ENCODE data around the gene SNRPD1. TPM values are rescaled to one million over a fixed set of nuclear protein-coding genes. Genes with fewer than 3 reads are reported as not detected.

The SNRPD1 gene
- total and polyA plus RNA-seq, 2 experiments from 2014 or later, result 35.7 to 700 TPM

DNA sequence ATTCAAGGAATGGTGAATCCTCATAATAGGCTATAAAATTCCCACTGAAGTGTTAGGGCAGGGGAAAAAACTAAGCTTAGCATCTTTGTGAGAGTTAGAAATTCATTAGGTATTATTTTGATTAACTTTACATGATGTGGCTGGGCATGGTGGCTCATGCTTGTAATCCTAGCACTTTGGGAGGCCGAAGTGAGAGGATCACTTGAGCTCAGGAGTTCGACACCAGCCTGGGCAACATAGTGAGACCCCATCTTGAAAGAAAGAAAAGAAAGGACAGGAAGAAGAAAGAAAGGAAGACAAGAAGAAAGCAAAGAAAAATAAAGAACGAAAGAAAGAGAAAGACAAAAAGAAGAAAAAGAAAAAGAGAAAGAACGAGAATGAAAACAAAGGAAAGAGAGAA, 40.0 kb downstream of the SNRPD1 start:
- Histone ChIP-seq H4K20me1 (replicated peaks; ENCODE audit: insufficient read depth) (no peaks in the 10 kb centered on the region), H3K9me2 (ENCODE audit: insufficient read depth) (no peaks in the 10 kb centered on the region), H3K27ac (ENCODE audit: low read depth) (no peak overlapping the region), H3K79me2 (replicated peaks; ENCODE audit: insufficient read depth) (no peaks in the 10 kb centered on the region), H3K36me3 (ENCODE audit: insufficient read depth) (no peaks in the 10 kb centered on the region), H3K27me3 (ENCODE audit: insufficient read depth) (no peaks in the 10 kb centered on the region), H3K4me2 (no peak overlapping the region), H3K4me1 (ENCODE audit: insufficient read depth) (no peaks in the 10 kb centered on the region), H2AFZ (no peak overlapping the region), H3K4me3 (no peak overlapping the region), H3F3A (replicated peaks; ENCODE audit: low read depth) (no peaks in the 10 kb centered on the region)
- Mint-ChIP-seq H3K9me3 (no peaks in the 10 kb centered on the region; the same call in 2 of the 3 replicates), H3K4me3 (no peak overlapping the region), H3K36me3 (ENCODE audit: low read depth) (peaks cover 5% of the 10 kb centered on the region; the same call in 2 of the 3 replicates), H3K27me3 (ENCODE audit: insufficient read depth, low read depth, poor library complexity) (no peaks in the 10 kb centered on the region), H3K4me1 (no peaks in the 10 kb centered on the region), H3K27ac (no peak overlapping the region)
- TF ChIP-seq EZH2 (IDR thresholded peaks at IDR 0.05; ENCODE audit: low read depth, unreplicated experiment) (no peak), CREB1 (CRISPR knock-in tag; IDR thresholded peaks at IDR 0.05; ENCODE audit: low read depth) (no peak)
- TF ChIP-seq, protein P1, sequence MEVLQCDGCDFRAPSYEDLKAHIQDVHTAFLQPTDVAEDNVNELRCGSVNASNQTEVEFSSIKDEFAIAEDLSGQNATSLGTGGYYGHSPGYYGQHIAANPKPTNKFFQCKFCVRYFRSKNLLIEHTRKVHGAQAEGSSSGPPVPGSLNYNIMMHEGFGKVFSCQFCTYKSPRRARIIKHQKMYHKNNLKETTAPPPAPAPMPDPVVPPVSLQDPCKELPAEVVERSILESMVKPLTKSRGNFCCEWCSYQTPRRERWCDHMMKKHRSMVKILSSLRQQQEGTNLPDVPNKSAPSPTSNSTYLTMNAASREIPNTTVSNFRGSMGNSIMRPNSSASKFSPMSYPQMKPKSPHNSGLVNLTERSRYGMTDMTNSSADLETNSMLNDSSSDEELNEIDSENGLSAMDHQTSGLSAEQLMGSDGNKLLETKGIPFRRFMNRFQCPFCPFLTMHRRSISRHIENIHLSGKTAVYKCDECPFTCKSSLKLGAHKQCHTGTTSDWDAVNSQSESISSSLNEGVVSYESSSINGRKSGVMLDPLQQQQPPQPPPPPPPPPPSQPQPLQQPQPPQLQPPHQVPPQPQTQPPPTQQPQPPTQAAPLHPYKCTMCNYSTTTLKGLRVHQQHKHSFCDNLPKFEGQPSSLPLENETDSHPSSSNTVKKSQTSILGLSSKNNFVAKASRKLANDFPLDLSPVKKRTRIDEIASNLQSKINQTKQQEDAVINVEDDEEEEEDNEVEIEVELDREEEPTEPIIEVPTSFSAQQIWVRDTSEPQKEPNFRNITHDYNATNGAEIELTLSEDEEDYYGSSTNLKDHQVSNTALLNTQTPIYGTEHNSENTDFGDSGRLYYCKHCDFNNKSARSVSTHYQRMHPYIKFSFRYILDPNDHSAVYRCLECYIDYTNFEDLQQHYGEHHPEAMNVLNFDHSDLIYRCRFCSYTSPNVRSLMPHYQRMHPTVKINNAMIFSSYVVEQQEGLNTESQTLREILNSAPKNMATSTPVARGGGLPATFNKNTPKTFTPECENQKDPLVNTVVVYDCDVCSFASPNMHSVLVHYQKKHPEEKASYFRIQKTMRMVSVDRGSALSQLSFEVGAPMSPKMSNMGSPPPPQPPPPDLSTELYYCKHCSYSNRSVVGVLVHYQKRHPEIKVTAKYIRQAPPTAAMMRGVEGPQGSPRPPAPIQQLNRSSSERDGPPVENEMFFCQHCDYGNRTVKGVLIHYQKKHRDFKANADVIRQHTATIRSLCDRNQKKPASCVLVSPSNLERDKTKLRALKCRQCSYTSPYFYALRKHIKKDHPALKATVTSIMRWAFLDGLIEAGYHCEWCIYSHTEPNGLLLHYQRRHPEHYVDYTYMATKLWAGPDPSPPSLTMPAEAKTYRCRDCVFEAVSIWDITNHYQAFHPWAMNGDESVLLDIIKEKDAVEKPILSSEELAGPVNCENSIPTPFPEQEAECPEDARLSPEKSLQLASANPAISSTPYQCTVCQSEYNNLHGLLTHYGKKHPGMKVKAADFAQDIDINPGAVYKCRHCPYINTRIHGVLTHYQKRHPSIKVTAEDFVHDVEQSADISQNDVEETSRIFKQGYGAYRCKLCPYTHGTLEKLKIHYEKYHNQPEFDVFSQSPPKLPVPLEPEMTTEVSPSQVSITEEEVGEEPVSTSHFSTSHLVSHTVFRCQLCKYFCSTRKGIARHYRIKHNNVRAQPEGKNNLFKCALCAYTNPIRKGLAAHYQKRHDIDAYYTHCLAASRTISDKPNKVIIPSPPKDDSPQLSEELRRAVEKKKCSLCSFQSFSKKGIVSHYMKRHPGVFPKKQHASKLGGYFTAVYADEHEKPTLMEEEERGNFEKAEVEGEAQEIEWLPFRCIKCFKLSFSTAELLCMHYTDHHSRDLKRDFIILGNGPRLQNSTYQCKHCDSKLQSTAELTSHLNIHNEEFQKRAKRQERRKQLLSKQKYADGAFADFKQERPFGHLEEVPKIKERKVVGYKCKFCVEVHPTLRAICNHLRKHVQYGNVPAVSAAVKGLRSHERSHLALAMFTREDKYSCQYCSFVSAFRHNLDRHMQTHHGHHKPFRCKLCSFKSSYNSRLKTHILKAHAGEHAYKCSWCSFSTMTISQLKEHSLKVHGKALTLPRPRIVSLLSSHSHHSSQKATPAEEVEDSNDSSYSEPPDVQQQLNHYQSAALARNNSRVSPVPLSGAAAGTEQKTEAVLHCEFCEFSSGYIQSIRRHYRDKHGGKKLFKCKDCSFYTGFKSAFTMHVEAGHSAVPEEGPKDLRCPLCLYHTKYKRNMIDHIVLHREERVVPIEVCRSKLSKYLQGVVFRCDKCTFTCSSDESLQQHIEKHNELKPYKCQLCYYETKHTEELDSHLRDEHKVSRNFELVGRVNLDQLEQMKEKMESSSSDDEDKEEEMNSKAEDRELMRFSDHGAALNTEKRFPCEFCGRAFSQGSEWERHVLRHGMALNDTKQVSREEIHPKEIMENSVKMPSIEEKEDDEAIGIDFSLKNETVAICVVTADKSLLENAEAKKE (CRISPR knock-in tag; IDR thresholded peaks at IDR 0.05), result no peak
- DNase-seq (ENCODE audit: low spot score) (no peak), ATAC-seq (no peak)

DNA sequence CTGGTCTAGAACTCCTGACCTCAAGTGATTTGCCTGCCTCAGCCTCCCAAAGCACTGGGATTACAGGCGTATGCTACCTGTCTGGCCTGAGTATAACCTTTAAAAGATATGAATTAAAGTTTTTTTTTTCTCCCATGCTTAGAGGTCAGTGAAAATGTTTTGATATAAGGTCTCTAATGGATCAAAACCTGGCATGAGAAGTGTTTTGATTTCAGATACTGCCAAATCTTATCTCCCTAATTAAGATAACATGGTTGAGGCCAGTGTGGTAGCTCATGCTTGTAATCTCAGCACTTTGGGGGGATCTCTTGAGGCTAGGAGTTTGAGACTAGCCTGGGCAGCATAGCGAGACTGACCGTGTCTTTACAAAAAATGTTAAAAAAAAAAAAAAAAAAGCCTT, 41.2 kb downstream of the SNRPD1 start:
- H3K79me2 ChIP-seq (replicated peaks; ENCODE audit: insufficient read depth), result no peaks in the 10 kb centered on the region
- H3K4me1 Mint-ChIP-seq, result no peaks in the 10 kb centered on the region
- no peak for ATAC-seq
- TF ChIP-seq ZNF114 (CRISPR knock-in tag; IDR thresholded peaks at IDR 0.05), result no peak
- TF ChIP-seq, protein P2, sequence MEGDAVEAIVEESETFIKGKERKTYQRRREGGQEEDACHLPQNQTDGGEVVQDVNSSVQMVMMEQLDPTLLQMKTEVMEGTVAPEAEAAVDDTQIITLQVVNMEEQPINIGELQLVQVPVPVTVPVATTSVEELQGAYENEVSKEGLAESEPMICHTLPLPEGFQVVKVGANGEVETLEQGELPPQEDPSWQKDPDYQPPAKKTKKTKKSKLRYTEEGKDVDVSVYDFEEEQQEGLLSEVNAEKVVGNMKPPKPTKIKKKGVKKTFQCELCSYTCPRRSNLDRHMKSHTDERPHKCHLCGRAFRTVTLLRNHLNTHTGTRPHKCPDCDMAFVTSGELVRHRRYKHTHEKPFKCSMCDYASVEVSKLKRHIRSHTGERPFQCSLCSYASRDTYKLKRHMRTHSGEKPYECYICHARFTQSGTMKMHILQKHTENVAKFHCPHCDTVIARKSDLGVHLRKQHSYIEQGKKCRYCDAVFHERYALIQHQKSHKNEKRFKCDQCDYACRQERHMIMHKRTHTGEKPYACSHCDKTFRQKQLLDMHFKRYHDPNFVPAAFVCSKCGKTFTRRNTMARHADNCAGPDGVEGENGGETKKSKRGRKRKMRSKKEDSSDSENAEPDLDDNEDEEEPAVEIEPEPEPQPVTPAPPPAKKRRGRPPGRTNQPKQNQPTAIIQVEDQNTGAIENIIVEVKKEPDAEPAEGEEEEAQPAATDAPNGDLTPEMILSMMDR (conservative IDR thresholded peaks at IDR 0.05; ENCODE audit: low read depth in 2 of 2), result no peak
- no peak for TF ChIP-seq ZNF331 (CRISPR knock-in tag; IDR thresholded peaks at IDR 0.05; ENCODE audit: low read depth)
- TF ChIP-seq, protein P3, sequence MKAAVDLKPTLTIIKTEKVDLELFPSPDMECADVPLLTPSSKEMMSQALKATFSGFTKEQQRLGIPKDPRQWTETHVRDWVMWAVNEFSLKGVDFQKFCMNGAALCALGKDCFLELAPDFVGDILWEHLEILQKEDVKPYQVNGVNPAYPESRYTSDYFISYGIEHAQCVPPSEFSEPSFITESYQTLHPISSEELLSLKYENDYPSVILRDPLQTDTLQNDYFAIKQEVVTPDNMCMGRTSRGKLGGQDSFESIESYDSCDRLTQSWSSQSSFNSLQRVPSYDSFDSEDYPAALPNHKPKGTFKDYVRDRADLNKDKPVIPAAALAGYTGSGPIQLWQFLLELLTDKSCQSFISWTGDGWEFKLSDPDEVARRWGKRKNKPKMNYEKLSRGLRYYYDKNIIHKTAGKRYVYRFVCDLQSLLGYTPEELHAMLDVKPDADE (IDR thresholded peaks at IDR 0.05), result no peak

More for the DNA sequence above, 41.2 kb downstream of the SNRPD1 start:
- H3K27me3 Mint-ChIP-seq (ENCODE audit: insufficient read depth, low read depth, poor library complexity), result no peaks in the 10 kb centered on the region
- H3K4me1 ChIP-seq (ENCODE audit: insufficient read depth), result no peaks in the 10 kb centered on the region
- H3K36me3 Mint-ChIP-seq (ENCODE audit: low read depth), result peaks cover 5% of the 10 kb centered on the region; the same call in 2 of the 3 replicates
- DNase-seq (ENCODE audit: low spot score), result no peak
- H3K27ac ChIP-seq (ENCODE audit: low read depth), result no peak overlapping the region
- H3K4me3 Mint-ChIP-seq, result no peak overlapping the region
- no peaks in the 10 kb centered on the region; the same call in 2 of the 3 replicates for H3K9me3 Mint-ChIP-seq
- H2AFZ ChIP-seq, result no peak overlapping the region
- H3F3A ChIP-seq (replicated peaks; ENCODE audit: low read depth), result no peaks in the 10 kb centered on the region
- H3K27me3 ChIP-seq (ENCODE audit: insufficient read depth), result no peaks in the 10 kb centered on the region
- no peaks in the 10 kb centered on the region for H4K20me1 ChIP-seq (replicated peaks; ENCODE audit: insufficient read depth)
- no peak overlapping the region for H3K4me2 ChIP-seq
- no peaks in the 10 kb centered on the region for H3K36me3 ChIP-seq (ENCODE audit: insufficient read depth)
- H3K9me2 ChIP-seq (ENCODE audit: insufficient read depth), result no peaks in the 10 kb centered on the region
- H3K4me3 ChIP-seq, result no peak overlapping the region
- no peak overlapping the region for H3K27ac Mint-ChIP-seq

Data from GM23338 (cell line).